ENCODE measurements around the gene SORCS2. TPM values are rescaled to one million over a fixed set of nuclear protein-coding genes. Genes with fewer than 3 reads are reported as not detected.

Gene SORCS2
- total and polyA plus RNA-seq, 8 donors, result 4.6 to 9.7 (median 7.2) TPM

DNA sequence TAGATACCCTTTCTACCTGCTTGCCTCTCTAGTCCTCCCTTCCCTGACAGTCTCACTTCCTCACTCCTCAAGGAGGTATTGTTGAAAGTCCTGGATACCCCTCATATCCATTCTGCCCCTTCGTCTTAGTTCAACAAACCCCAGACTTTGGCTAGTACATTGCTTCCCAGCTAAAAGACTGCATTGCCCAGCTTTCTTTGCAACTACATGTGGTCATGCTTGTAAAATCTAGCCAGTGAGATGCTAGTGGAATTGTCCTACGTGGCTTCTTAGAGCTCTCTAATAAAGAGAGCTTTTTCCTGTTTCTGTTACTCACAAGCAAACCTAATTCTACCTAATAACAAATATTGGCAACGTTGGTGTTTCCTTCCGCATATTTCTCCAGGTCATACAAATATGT, 480.3 kb downstream of the SORCS2 start:
- H3K9me3 ChIP-seq, result peaks cover 0 to 11% of the 10 kb centered on the region in 2 donors
- peaks cover 0 to 6% of the 10 kb centered on the region in 2 donors for H3K36me3 ChIP-seq
- peaks cover 0 to 13% of the 10 kb centered on the region in 2 donors for H3K27me3 ChIP-seq
- H3K4me3 ChIP-seq, result no peak overlapping the region
- peaks cover 0 to 16% of the 10 kb centered on the region in 2 donors for H3K4me1 ChIP-seq
- TF ChIP-seq, protein P1, sequence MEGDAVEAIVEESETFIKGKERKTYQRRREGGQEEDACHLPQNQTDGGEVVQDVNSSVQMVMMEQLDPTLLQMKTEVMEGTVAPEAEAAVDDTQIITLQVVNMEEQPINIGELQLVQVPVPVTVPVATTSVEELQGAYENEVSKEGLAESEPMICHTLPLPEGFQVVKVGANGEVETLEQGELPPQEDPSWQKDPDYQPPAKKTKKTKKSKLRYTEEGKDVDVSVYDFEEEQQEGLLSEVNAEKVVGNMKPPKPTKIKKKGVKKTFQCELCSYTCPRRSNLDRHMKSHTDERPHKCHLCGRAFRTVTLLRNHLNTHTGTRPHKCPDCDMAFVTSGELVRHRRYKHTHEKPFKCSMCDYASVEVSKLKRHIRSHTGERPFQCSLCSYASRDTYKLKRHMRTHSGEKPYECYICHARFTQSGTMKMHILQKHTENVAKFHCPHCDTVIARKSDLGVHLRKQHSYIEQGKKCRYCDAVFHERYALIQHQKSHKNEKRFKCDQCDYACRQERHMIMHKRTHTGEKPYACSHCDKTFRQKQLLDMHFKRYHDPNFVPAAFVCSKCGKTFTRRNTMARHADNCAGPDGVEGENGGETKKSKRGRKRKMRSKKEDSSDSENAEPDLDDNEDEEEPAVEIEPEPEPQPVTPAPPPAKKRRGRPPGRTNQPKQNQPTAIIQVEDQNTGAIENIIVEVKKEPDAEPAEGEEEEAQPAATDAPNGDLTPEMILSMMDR (IDR thresholded peaks at IDR 0.05), result no peak
- no peak for DNase-seq
- no peak overlapping the region for H3K27ac ChIP-seq
- ATAC-seq, result no peak
- intact Hi-C loops (cut with DNase I), result no loop called here

DNA sequence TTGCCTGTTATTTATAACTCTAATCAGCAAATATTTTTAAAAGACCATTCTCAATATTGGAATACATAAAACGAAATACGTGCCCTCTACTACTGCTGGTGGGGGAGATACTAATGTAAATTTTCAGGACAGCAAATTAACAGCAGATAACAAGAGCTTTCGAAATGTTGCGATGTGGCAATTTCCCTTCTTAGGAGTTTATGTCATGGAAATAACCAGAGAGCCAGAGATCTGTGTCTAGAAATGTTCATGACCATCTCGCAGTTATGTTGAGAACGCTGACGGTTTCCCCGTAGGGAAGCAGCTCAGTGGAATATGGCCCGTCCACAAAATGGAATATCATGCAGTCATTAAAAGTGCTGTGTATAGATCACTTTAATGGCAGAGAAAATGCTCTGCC, 480.8 kb downstream of the SORCS2 start:
- Histone ChIP-seq H3K27ac (no peak overlapping the region), H3K4me3 (no peak overlapping the region), H3K4me1 (peaks cover 0 to 16% of the 10 kb centered on the region in 2 donors), H3K27me3 (peaks cover 0 to 18% of the 10 kb centered on the region in 2 donors), H3K36me3 (peaks cover 0 to 6% of the 10 kb centered on the region in 2 donors), H3K9me3 (peaks cover 0 to 11% of the 10 kb centered on the region in 2 donors)
- TF ChIP-seq, protein P1 (IDR thresholded peaks at IDR 0.05), result no peak
- ATAC-seq (no peak), DNase-seq (peak in 1 of 4 donors; percentile 21)
- intact Hi-C loops (cut with DNase I), result no loop called here

DNA sequence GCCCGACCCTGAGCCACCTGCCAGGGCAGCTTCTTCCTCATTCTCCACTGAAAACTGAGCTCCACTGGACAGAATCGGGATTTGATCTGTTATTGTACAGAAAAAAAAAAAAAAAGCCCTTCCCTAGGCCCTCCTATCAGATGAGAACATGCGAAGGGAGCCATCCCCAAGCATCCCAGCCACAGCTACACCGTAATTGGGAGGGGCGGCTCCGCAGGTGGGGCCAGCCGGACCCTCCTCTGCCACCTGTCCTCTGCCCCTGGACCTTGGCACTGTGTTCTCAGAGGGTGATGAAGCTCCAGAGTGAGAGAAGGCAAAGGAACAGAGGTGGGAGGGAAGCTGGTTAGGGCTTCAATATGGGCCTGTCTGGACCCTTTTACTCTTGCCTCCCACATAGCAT, 482.4 kb downstream of the SORCS2 start:
- H3K36me3 ChIP-seq, result no peaks in the 10 kb centered on the region

DNA sequence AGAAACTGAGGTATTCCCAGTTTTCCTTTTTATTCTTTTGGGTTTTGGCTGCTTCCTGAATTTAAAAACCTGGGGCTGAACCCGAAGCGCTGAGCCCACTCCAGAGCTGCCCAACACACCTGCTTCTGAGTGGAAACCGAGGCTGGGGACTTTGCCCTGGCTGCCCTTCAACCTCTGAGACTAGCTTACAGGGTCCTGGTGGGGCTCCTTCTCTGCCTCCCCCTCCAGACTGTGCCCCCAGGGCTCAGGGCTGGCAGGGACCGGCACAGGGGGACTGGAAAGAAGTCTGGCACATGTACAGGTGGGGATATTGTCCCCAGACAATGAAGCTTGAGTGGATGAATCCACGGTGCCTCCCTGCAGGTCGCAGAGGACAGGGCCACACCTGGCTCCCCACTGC, 482.8 kb downstream of the SORCS2 start:
- Histone ChIP-seq H3K4me1 (peaks cover 0 to 16% of the 10 kb centered on the region in 2 donors), H3K36me3 (no peaks in the 10 kb centered on the region), H3K27ac (no peak overlapping the region), H3K4me3 (no peak overlapping the region), H3K9me3 (peaks cover 0 to 11% of the 10 kb centered on the region in 2 donors), H3K27me3 (peaks cover 0 to 30% of the 10 kb centered on the region in 2 donors)
- DNase-seq (no peak), ATAC-seq (no peak)
- intact Hi-C loops (cut with DNase I), result no loop called here
- TF ChIP-seq, protein P1 (IDR thresholded peaks at IDR 0.05), result no peak

More for the DNA sequence above, 482.4 kb downstream of the SORCS2 start:
- Histone ChIP-seq H3K27ac (no peak overlapping the region), H3K4me1 (peaks cover 0 to 16% of the 10 kb centered on the region in 2 donors), H3K4me3 (no peak overlapping the region), H3K27me3 (peaks cover 0 to 30% of the 10 kb centered on the region in 2 donors), H3K9me3 (peaks cover 0 to 11% of the 10 kb centered on the region in 2 donors)
- TF ChIP-seq, protein P1 (IDR thresholded peaks at IDR 0.05), result no peak
- DNase-seq (no peak), ATAC-seq (no peak)
- intact Hi-C loops (cut with DNase I), result no loop called here

DNA sequence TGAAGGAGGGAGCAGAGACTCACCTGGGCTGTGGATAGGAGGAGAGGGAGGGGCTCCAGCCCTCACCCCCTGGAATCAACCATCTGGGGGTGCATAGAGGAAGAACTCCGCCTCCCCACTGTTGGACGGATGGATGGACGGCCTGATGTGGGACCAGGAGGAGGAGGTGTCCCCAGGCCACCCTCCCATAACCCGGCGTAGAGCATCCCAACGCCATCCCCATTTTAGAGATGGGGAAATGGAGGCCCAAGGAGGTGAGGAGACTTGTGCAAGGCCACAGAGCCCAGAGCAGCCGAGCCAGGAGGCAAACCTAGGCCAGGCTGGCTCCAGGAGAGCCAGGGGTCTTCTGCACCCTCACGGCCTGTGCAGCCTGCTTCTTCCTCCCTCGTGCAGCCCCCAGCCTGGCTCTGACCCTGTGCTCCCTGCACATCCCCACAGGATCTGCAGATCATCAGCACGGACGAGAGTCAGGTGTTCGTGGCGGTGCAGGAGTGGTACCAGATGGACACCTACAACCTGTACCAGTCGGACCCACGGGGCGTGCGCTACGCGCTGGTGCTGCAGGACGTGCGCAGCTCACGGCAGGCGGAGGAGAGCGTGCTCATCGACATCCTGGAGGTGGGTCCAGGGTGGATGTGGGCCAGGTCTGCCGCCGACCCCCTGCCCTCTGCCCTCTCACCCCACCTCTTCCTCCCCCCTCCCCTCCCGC, 483.4 kb downstream of the SORCS2 start:
- H3K27ac ChIP-seq, result no peak overlapping the region
- DNase-seq (peak in 1 of 4 donors; percentile 76), ATAC-seq (no peak)
- intact Hi-C loops (cut with DNase I), result no loop called here
- no peak overlapping the region for H3K4me3 ChIP-seq
- H3K36me3 ChIP-seq, result no peaks in the 10 kb centered on the region
- H3K9me3 ChIP-seq, result peaks cover 0 to 8% of the 10 kb centered on the region in 2 donors
- TF ChIP-seq, protein P1 (IDR thresholded peaks at IDR 0.05), result no peak
- H3K27me3 ChIP-seq, result peaks cover 0 to 30% of the 10 kb centered on the region in 2 donors
- H3K4me1 ChIP-seq, result peaks cover 0 to 16% of the 10 kb centered on the region in 2 donors

Data from left lung (tissue), 10 donors.